ENCODE results near the gene LRTM1.

DNA sequence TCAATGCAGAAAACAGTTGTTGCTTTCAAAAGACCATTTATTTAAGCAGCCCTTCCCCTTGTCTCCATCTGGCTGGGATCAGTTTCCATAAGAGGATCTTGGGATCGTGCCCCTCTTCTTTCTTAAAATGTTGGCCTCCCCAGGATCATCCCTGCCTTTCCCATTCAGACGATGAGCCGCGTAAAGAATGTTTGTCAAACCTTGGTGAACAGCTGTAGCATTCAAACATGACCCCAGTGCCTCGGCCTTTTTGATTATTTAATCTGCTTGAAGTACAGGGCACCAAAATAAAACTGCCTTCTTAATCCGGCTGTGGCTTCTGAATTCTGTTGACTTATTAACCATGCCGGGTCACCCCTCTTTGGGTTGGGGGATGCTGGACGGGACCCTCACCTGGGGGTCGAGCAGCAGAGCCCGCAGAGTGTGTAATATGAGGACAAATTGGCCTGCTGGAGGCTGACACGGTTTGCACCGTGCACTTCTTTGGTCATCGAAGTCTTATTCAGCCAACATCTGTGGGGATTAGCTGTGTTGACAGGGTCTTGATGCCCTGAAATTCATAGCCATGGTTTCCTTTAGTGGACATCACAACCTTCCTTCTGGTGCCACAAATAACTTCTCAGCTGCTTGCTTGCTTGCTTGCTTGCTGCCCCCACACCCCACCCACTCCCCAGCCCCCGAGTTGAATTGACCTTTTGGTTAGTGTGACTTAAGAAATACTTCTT lies at the start of gene LRTM1:
- TF ChIP-seq, protein P1, sequence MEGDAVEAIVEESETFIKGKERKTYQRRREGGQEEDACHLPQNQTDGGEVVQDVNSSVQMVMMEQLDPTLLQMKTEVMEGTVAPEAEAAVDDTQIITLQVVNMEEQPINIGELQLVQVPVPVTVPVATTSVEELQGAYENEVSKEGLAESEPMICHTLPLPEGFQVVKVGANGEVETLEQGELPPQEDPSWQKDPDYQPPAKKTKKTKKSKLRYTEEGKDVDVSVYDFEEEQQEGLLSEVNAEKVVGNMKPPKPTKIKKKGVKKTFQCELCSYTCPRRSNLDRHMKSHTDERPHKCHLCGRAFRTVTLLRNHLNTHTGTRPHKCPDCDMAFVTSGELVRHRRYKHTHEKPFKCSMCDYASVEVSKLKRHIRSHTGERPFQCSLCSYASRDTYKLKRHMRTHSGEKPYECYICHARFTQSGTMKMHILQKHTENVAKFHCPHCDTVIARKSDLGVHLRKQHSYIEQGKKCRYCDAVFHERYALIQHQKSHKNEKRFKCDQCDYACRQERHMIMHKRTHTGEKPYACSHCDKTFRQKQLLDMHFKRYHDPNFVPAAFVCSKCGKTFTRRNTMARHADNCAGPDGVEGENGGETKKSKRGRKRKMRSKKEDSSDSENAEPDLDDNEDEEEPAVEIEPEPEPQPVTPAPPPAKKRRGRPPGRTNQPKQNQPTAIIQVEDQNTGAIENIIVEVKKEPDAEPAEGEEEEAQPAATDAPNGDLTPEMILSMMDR (IDR thresholded peaks at IDR 0.05; ENCODE audit: insufficient read depth, low read depth, low read length) = no peak
- no peak for TF ChIP-seq EZH2 (IDR thresholded peaks at IDR 0.05; ENCODE audit: insufficient read depth, low read length)
